ENCODE data around the gene CASK. TPM values are rescaled to one million over a fixed set of nuclear protein-coding genes. Genes with fewer than 3 reads are reported as not detected.

CASK gene
- total RNA-seq, 1 donor from 2014 or later, result 18.6 TPM

- intact Hi-C loops (cut with micrococcal nuclease), result no loop called here
Observed at GRCh38 chrX:41470706-41471105, 452.6 kb downstream of the CASK start.

GRCh38 chrX:41468647-41469323 is 454.6 kb downstream of the CASK start:
- H3K27me3 Mint-ChIP-seq (ENCODE audit: low read depth), result peaks cover 4% of the 10 kb centered on the region
- intact Hi-C loops (cut with micrococcal nuclease), result no loop called here
- H3K4me1 Mint-ChIP-seq (ENCODE audit: low read depth), result peaks cover 5% of the 10 kb centered on the region
- no peak overlapping the region for H3K27ac Mint-ChIP-seq
- no peaks in the 10 kb centered on the region for H3K36me3 Mint-ChIP-seq (ENCODE audit: low read depth)
- H3K9me3 Mint-ChIP-seq, result no peaks in the 10 kb centered on the region
- DNase-seq (ENCODE audit: low spot score), result no peak
- no peak overlapping the region for H3K4me3 Mint-ChIP-seq (ENCODE audit: low read depth)

More at GRCh38 chrX:41470706-41471105, 452.6 kb downstream of the CASK start:
- DNase-seq (ENCODE audit: low spot score), result no peak
- Mint-ChIP-seq H3K9me3 (no peaks in the 10 kb centered on the region), H3K27ac (no peak overlapping the region), H3K4me1 (ENCODE audit: low read depth) (peaks cover 5% of the 10 kb centered on the region), H3K4me3 (ENCODE audit: low read depth) (no peak overlapping the region), H3K27me3 (ENCODE audit: low read depth) (no peaks in the 10 kb centered on the region), H3K36me3 (ENCODE audit: low read depth) (no peaks in the 10 kb centered on the region)

Other genes starting within 250 kb of the CASK start
- not detected in 2 replicates for gene GPR34, start 234.6 kb downstream of the CASK start, total RNA-seq
- gene GPR82, start 199.4 kb downstream of the CASK start, total RNA-seq, result 0.14 TPM in 1 of 2 replicates, not detected in the other